A549 (cell line): ENCODE measurements around the gene CDK5R1.

ENCODE experiments used
- CBX8 ChIP-seq: fragments of 200-600 bp; sonication (generic); IDR thresholded peaks from 2 replicates; pipeline ENCODE4 v1.6.1; 2016
- CEBPB ChIP-seq, 2 experiments: fragments of >200 bp in 1 of 2; sonication (Bioruptor Twin) in 1 of 2; formaldehyde crosslinking in 1 of 2; IDR thresholded peaks; 2 replicates each; pipeline ENCODE4 v1.6.1; 2012 to 2016
- EP300 ChIP-seq, 2 experiments: fragments of >200 bp; sonication (Bioruptor Twin); formaldehyde crosslinking; IDR thresholded peaks; 2 replicates in 1 of 2; 3 replicates in 1 of 2; pipeline ENCODE4 v1.6.1; 2016 to 2017
- KDM5A ChIP-seq: fragments of 200-600 bp; sonication (generic); IDR thresholded peaks from 2 replicates; pipeline ENCODE4 v1.6.1; 2016; ENCODE audit warnings: antibody characterized with exemption, mild to moderate bottlenecking
- NR3C1 ChIP-seq: fragments of >200 bp; sonication (Bioruptor Twin); formaldehyde crosslinking; IDR thresholded peaks from 3 replicates; pipeline ENCODE4 v1.6.1; 2017
- POLR2A ChIP-seq: IDR thresholded peaks from 2 replicates; pipeline ENCODE4 v1.6.1; 2012; ENCODE audit warnings: mild to moderate bottlenecking, low read length
- POLR2AphosphoS2 ChIP-seq: conservative IDR thresholded peaks from 2 replicates; pipeline ENCODE4 v1.6.1; 2012; ENCODE audit warnings: low read length, improper control_type of control experiment, inconsistent platforms
- REST ChIP-seq: fragments of 200-600 bp; sonication (generic); IDR thresholded peaks from 2 replicates; pipeline ENCODE4 v1.6.1; 2016; ENCODE audit warnings: antibody characterized with exemption, mild to moderate bottlenecking, moderate library complexity
- USF2 ChIP-seq: fragments of 450-650 bp; IDR thresholded peaks from 2 replicates; pipeline ENCODE4 v1.6.1; 2014; ENCODE audit warnings: antibody characterized with exemption
- TF ChIP-seq, protein P1 (sequence below): fragments of >200 bp; sonication (Bioruptor Twin); formaldehyde crosslinking; IDR thresholded peaks from 3 replicates; pipeline ENCODE4 v1.5.1; 2016
- TF ChIP-seq, protein P2 (sequence below): IDR thresholded peaks from 2 replicates; pipeline ENCODE4 v1.6.1; 2012

DNA sequence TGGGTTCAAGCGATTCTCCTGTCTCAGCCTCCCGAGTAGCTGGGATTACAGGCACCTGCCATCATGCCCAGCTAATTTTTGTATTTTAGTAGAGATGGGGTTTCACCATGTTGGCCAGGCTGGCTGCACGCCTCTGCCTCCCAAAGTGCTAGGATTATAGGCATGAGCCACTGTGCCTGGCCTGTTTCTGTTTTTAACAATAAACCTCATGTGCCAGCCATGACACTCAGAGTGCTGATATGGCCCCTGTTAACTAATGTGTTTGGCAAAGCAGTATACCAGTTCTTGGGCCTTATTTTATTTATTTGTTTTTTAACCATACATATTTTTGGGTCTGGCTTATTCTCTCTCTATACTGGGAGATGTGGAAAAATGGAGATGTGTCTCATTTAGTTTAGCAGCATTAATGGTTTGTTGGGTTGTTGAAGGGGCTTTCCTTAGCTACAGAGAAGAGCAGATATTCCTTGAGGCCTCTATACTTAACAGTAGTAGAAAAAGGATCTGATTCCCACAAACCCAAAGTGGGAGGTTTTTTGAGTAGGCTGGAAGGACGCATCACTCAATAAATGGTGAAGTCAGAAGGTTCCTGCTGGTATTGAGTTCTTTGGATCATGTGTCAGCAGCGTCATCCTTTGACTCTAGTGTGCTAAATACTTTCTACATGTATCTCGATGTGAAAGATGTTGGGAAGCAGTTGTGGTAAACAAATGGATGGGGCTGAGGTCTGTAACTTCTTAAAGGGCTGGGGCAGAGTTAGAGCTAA lies 16.2 kb upstream of the CDK5R1 start:
- TF ChIP-seq NR3C1 (no peak), EP300 (IDR thresholded peaks at IDR 0.05) (no peak), POLR2AphosphoS2 (no peak), CEBPB (IDR thresholded peaks at IDR 0.05) (no peak), CBX8 (no peak), POLR2A (no peak), KDM5A (no peak), USF2 (no peak), REST (no peak)
- TF ChIP-seq, protein P1, sequence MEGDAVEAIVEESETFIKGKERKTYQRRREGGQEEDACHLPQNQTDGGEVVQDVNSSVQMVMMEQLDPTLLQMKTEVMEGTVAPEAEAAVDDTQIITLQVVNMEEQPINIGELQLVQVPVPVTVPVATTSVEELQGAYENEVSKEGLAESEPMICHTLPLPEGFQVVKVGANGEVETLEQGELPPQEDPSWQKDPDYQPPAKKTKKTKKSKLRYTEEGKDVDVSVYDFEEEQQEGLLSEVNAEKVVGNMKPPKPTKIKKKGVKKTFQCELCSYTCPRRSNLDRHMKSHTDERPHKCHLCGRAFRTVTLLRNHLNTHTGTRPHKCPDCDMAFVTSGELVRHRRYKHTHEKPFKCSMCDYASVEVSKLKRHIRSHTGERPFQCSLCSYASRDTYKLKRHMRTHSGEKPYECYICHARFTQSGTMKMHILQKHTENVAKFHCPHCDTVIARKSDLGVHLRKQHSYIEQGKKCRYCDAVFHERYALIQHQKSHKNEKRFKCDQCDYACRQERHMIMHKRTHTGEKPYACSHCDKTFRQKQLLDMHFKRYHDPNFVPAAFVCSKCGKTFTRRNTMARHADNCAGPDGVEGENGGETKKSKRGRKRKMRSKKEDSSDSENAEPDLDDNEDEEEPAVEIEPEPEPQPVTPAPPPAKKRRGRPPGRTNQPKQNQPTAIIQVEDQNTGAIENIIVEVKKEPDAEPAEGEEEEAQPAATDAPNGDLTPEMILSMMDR = no peak
- TF ChIP-seq, protein P2, sequence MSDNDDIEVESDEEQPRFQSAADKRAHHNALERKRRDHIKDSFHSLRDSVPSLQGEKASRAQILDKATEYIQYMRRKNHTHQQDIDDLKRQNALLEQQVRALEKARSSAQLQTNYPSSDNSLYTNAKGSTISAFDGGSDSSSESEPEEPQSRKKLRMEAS = no peak
